HG02763 (cell line): Measurements from ENCODE around the gene CDK5RAP1.

Experiments
- ATAC-seq: cut with Tn5 transposase; IDR thresholded peaks from one replicate; pipeline ENCODE4 v1.9.1; 2021; ENCODE audit warnings: mild to moderate bottlenecking, moderate library complexity; ENCODE audit not compliant: unreplicated experiment

The CDK5RAP1 gene

GRCh38 chr20:33337119-33337518, 64.2 kb downstream of the CDK5RAP1 start:
- ATAC-seq: no peak

DNA sequence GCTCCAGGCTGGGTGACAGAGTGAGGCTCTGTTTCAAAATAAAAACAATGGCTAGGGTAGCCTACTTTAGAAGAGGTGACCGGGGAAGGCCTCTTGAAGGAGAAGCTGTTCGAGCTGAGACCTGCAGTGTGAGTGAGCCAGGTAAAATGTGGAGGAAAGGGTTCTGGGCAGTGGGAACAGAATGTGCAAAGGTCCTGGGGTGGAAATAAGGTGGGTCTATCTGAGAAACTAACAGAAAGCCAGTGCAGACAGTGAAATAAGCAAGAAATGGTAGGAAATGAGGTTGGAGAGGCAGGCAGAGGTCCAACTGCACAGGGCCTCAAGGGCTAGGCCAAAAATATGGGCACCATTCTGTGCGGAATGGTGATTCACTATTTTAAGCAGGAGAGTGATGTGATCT, 64.9 kb downstream of the CDK5RAP1 start:
- no peak for ATAC-seq

DNA sequence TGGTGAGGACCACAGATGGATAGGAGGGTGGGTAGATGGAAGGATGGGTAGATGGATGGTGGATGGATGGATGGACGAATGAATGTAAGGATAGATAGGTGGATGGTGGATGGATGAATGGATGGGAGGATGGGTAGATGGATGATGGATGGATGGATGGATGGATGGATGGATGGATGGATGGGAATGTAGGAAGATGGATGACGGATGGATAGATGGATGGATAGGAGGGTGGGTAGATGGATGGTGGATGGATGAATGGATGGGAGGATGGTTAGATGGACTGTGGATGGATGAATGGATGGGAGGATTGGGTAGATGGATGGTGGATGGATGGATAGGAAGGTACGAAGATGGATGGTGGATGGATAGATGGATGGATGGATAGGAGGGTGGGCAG, 67.2 kb downstream of the CDK5RAP1 start:
- ATAC-seq: no peak

DNA sequence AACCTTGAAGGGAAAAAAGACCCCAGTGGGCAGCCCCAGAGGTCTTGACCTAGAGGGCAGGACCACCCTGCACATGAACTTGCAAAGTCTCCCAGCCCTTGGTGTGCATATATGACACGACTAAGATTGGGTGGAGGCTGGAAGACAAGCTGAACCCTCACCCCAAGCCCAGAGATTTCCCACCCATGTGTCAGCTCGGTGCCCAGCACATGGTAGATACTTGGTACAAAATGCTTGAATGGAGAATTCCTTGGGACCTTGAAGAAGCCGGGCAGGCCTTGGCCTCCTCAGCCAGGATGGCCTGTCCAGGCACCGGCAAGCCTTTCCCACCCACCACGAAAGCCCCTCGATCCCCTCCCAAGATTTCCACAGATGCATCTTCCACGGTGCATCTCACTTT, 67.7 kb downstream of the CDK5RAP1 start:
- ATAC-seq: no peak

GRCh38 chr20:33332905-33333456, 68.3 kb downstream of the CDK5RAP1 start:
- no peak for ATAC-seq

DNA sequence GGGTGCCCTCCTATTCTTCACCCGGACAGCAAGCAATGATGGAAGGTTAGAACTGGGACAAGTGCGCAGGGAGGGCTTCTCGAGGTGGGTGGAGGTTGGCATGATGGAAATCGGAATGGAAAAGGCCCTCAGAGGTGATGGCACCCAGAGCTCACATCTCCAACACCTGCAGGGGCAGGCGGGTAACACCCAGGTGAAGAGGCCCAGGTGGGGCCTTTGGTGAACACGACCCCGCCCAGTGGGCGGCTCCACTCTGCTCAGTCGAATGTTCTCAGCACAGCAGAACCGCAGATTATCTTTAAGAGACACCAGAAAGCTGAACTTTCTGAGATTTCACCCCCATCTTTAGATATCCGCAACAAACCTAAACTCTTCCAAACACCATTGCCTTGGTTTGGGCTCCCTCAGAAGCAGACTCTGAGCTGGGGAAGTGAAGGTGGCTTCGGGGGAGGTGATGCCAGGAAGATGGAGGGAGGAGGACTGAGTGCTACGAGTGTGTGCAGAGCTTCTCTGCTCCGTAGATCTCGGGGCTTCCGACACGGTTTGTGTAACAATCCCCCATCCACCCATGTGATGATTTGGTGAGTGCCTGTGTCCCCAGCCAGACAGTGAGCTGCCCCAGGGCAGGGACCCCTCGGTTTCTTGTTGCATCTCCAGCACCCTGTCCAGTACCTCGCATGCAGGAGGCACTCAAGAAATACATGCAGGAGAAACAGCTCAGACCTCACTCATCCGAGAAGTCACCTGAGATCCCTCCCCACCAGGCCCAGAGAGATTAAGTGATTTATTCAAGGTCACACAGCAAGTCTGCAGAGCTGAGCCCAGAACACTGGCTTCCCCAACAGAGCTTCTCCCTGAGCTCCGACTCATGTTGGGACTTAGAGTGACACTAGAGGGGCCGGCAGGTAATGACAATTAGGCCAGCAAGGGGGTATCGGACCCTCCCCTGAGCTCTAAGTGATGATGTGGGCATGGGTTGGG, 72.9 kb downstream of the CDK5RAP1 start:
- ATAC-seq: no peak

GRCh38 chr20:33325350-33325749, 76.0 kb downstream of the CDK5RAP1 start:
- ATAC-seq: no peak

DNA sequence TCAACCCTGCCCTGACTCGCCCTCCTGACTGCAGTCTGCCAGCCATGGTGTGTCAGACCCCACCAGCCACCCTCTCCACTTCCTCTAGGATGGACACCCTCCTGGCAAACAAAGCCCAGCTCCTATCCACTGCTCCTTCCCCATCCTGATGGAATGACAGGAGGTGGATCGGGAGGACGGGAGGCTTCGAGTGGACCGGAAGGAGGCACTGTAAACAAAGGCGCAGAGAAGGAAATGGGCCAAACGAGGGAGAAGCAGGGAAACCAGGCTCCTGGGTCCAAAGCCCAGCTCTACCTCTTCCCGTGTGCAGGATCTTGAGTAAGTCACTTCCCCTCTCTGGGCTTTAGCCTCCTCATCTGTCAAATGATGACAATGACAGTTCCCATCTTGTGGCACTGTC, 78.1 kb downstream of the CDK5RAP1 start:
- no peak for ATAC-seq

- no peak for ATAC-seq
Observed at GRCh38 chr20:33322456-33322855, 78.9 kb downstream of the CDK5RAP1 start.

DNA sequence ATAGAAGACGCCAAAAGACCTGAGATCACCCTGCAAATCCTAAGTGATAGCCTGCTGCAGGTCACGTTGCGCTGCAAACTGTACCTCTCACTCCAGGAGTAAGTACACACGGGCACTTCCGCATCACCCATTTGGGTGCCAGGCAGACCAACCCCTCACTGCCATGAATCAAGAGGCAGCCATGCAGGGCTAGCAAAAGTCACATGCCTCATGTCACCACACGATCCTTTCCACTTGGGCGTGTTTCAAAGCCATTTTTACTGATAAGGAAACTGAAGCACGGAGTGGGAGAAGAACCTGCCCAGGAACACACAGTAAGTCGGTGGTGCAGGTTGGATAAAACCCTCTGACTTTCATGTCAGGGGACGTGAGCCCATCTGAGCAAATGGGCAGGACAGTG, 81.3 kb downstream of the CDK5RAP1 start:
- no peak for ATAC-seq

DNA sequence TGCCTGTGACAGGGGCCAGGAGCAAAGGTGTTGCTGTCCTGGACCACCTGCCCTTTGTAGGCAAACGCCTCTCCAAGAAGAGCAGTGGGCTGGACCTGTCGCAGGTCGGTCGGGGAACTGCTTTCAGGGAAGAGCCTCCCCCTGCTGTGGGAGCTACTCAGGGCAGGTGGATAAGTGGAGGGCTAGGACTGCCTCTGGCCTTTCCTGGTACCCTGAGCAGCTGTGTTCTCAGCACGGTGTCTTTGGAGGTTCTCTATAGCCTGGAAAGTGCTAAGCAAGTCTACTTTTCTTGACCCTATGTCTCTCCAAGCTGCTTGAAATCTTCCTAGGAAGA, 83.3 kb downstream of the CDK5RAP1 start:
- ATAC-seq: no peak

DNA sequence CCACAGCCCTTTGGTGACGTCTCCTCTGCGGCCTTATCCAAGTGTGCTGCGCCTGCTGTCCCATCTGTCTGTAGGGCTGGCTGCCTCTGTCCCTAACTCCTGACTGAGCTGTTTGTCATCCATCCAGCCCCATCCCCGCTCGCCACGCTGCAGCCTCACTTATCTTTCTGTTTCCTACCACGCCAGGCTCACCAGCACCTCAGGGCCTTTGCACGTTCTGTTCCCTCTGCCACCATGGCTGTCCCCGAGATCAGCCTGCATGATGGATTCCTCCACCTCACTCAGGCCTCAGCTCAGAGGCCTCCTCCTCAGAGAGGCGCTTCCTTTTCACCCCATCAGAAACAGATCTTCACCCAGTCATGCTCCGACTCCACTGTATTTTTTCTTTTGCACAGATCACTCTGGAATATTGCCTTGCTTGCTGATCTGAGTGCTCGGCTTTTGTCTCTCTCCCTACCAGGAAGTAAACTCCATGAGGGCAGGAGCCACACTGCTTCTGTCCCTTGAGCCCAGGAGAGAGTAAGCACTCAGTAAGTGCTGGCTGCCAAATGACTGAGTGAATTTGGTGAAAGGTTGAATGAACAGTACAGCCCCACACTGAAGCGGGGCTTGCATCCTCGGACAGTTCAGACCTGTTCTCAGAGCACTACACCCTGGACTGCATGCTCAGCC, 83.8 kb downstream of the CDK5RAP1 start:
- ATAC-seq: no peak

DNA sequence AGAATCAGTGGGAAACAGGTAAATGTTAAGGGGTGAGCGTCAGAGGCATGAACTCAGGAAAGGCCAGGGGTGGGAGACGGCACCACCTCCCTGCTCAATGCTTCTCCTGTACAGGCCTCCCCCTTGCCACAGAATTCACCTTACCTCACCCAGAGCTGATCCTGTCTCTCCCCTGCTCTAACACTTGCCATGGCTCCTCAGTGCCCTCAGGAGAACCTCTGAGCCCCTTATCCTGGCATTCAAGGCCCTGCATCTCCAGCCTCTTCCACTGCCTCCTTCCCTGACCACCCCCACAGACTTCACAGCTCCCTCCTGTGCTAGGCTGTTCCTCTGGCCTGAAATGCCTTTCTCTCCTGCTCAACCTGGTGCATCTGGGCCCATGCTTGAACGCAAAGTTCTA, 84.4 kb downstream of the CDK5RAP1 start:
- no peak for ATAC-seq

GRCh38 chr20:33316343-33316742, 85.0 kb downstream of the CDK5RAP1 start:
- ATAC-seq: no peak

GRCh38 chr20:33313686-33314314, 87.5 kb downstream of the CDK5RAP1 start:
- ATAC-seq: no peak

GRCh38 chr20:33312583-33312982, 88.7 kb downstream of the CDK5RAP1 start:
- no peak for ATAC-seq

- no peak for ATAC-seq
Observed at GRCh38 chr20:33311996-33312395, 89.3 kb downstream of the CDK5RAP1 start.

GRCh38 chr20:33311011-33311410, 90.3 kb downstream of the CDK5RAP1 start:
- no peak for ATAC-seq

GRCh38 chr20:33310327-33310899, 90.9 kb downstream of the CDK5RAP1 start:
- no peak for ATAC-seq

DNA sequence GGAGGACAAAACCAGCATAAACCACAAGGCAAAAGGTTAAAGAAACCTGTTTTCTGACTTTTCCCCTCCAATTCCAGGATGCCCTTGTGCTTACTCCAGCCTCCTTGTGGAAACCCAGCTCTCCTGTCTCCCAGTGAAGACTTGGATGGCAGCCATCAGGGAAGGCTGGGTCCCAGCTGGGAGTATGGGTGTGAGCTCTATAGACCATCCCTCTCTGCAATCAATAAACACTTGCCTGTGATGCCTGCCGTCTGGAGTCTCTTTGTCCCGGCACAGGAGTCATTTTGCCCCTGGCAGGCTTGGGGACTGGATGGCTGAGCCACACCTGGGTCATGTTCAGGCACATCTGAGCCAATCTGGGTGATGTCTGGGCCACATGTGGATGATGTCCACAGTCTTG, 91.7 kb downstream of the CDK5RAP1 start:
- ATAC-seq: no peak
